ENCODE measurements around the gene PRKAG3. TPM values are rescaled to one million over a fixed set of nuclear protein-coding genes. Genes with fewer than 3 reads are reported as not detected.

Gene PRKAG3
- total RNA-seq, 1 experiment from 2014 or later: not detected

DNA sequence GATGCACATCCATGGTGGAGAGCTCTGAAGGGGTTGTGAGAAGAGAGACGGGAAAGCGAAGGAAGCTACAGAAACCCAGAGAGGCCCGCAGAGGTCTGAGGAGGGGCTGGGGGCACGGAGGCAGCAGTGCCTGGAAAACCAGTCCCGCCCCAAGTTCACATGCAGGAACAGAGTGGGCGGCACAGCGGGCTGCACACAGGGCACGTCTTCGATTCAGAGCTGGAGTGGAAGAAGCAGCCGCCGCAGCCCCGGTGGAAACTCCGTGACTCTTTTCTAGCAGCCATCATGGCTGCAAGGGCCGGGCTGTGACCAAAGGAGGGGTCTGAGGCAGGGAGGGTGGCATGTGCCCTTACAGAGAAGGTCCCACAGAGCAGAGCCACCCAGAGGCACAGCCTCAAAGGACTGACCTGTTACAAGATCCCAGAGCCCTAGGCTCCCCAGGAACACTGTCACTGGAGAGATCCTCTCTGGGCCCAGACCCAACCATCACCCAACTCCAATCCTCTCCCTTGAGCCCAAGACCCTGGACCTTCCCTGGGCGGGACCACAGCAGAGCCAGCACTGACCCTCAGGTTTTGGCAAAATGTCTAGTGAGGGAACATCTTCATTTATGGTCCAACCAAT lies 10.7 kb downstream of the PRKAG3 start:
- ChIA-PET POLR2A (ENCODE audit: unreplicated experiment) (no interaction called here), CTCF (no interaction called here)
- peaks cover 4% of the 10 kb centered on the region; the same call in 1 of the 2 replicates for H3K4me1 ChIP-seq (replicated peaks; ENCODE audit: insufficient read depth)
- H3K79me2 ChIP-seq (ENCODE audit: low read depth): no peaks in the 10 kb centered on the region
- no peaks in the 10 kb centered on the region for H3K9me3 ChIP-seq (ENCODE audit: insufficient read depth, low read depth)
- no peak overlapping the region for H3K4me3 ChIP-seq
- no peak for DNase-seq
- no peaks in the 10 kb centered on the region for H3K27me3 ChIP-seq (ENCODE audit: insufficient read depth, low read depth)
- intact Hi-C loops (cut with micrococcal nuclease; ENCODE audit: unreplicated experiment): no loop called here
- H3K27ac ChIP-seq: no peak overlapping the region
- H3K4me2 ChIP-seq: no peak overlapping the region
- no peak overlapping the region for H2AFZ ChIP-seq
- H4K20me1 ChIP-seq (ENCODE audit: insufficient read depth): no peaks in the 10 kb centered on the region
- 0 out of 2 replicates have a peak, but pooled peaks cover 2% of the 10 kb centered on the region for H3F3A ChIP-seq (ENCODE audit: insufficient read depth, low read depth)
- H3K9me2 ChIP-seq (ENCODE audit: insufficient read depth): no peaks in the 10 kb centered on the region
- BruUV-seq (replicated peaks): no TSS peak
- no peaks in the 10 kb centered on the region for H3K36me3 ChIP-seq (ENCODE audit: low read depth)
- TF ChIP-seq EZH2 (IDR thresholded peaks at IDR 0.05; ENCODE audit: low read depth): no peak
- TF ChIP-seq, protein P1, sequence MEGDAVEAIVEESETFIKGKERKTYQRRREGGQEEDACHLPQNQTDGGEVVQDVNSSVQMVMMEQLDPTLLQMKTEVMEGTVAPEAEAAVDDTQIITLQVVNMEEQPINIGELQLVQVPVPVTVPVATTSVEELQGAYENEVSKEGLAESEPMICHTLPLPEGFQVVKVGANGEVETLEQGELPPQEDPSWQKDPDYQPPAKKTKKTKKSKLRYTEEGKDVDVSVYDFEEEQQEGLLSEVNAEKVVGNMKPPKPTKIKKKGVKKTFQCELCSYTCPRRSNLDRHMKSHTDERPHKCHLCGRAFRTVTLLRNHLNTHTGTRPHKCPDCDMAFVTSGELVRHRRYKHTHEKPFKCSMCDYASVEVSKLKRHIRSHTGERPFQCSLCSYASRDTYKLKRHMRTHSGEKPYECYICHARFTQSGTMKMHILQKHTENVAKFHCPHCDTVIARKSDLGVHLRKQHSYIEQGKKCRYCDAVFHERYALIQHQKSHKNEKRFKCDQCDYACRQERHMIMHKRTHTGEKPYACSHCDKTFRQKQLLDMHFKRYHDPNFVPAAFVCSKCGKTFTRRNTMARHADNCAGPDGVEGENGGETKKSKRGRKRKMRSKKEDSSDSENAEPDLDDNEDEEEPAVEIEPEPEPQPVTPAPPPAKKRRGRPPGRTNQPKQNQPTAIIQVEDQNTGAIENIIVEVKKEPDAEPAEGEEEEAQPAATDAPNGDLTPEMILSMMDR (conservative IDR thresholded peaks at IDR 0.05): no peak

DNA sequence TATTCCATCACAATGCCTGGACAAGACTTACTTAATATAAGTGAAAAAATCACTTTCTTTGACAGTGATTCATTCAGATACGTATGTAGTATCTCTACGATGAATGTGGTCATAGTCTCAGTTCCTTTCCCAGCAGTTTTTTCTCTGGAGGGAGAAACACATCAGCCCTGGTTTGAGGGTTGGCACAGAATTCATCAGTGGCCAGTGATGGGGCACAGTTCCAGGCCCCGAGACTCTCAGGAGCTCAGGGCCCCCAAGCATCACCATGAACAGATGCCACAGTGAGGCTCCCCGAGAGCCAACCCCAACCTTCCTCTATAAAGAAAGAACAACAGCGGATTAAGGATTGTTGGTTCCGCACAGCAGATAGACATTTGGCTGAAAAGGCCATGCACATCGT lies 12.5 kb downstream of the PRKAG3 start:
- H3K4me3 ChIP-seq: no peak overlapping the region
- ChIA-PET CTCF (no interaction called here), POLR2A (ENCODE audit: unreplicated experiment) (no interaction called here)
- intact Hi-C loops (cut with micrococcal nuclease; ENCODE audit: unreplicated experiment): no loop called here
- H3K36me3 ChIP-seq (ENCODE audit: low read depth): no peaks in the 10 kb centered on the region
- H3K4me2 ChIP-seq: no peak overlapping the region
- H3K9me3 ChIP-seq (ENCODE audit: insufficient read depth, low read depth): no peaks in the 10 kb centered on the region
- peaks cover 4% of the 10 kb centered on the region; the same call in 1 of the 2 replicates for H3K4me1 ChIP-seq (replicated peaks; ENCODE audit: insufficient read depth)
- H3K79me2 ChIP-seq (ENCODE audit: low read depth): no peaks in the 10 kb centered on the region
- no peak overlapping the region for H2AFZ ChIP-seq
- H3F3A ChIP-seq (ENCODE audit: insufficient read depth, low read depth): 0 out of 2 replicates have a peak, but pooled peaks cover 2% of the 10 kb centered on the region
- no peaks in the 10 kb centered on the region for H3K9me2 ChIP-seq (ENCODE audit: insufficient read depth)
- TF ChIP-seq EZH2 (IDR thresholded peaks at IDR 0.05; ENCODE audit: low read depth): no peak
- TF ChIP-seq, protein P1 (conservative IDR thresholded peaks at IDR 0.05): no peak
- no peak overlapping the region for H3K27ac ChIP-seq
- DNase-seq: no peak
- no TSS peak for BruUV-seq (replicated peaks)
- no peaks in the 10 kb centered on the region for H4K20me1 ChIP-seq (ENCODE audit: insufficient read depth)
- no peaks in the 10 kb centered on the region for H3K27me3 ChIP-seq (ENCODE audit: insufficient read depth, low read depth)

DNA sequence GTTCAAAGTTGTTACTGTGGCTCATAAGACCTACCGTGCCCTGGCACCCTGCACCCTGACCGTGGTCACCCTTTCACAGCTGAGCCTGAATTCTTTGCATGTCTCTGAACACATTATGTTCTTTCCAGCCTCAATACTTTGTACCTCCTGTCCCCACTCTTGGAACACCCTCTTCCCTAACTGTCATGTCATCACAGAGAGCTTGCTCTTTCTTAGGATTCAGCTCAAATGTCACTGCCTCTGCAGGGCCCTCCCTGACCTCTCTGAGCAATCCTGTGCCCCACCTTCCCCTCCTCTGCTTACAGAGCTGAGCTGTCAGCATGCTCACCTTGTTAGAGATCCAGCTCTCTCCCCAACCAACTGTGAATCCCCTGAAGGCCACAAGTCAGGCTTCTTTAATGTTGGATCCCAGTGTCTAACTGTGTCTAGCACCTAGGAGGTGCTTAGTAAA lies 15.0 kb downstream of the PRKAG3 start:
- Histone ChIP-seq H3K9me2 (ENCODE audit: insufficient read depth) (no peaks in the 10 kb centered on the region), H3K4me2 (no peak overlapping the region), H3K4me3 (no peak overlapping the region), H3K4me1 (replicated peaks; ENCODE audit: insufficient read depth) (peaks cover 4% of the 10 kb centered on the region; the same call in 1 of the 2 replicates), H3K9me3 (ENCODE audit: insufficient read depth, low read depth) (no peaks in the 10 kb centered on the region), H3K79me2 (ENCODE audit: low read depth) (no peaks in the 10 kb centered on the region), H3K27me3 (ENCODE audit: insufficient read depth, low read depth) (no peaks in the 10 kb centered on the region), H3K36me3 (ENCODE audit: low read depth) (no peaks in the 10 kb centered on the region), H2AFZ (no peak overlapping the region), H3K27ac (no peak overlapping the region), H3F3A (ENCODE audit: insufficient read depth, low read depth) (0 out of 2 replicates have a peak, but pooled peaks cover 2% of the 10 kb centered on the region), H4K20me1 (ENCODE audit: insufficient read depth) (no peaks in the 10 kb centered on the region)
- intact Hi-C loops (cut with micrococcal nuclease; ENCODE audit: unreplicated experiment): no loop called here
- CTCF ChIA-PET: interaction anchor here (1.0 kb wide), 1 partner anchor 129 kb away, joined by 3 read pairs; no protein-coding TSS in a partner anchor
- no TSS peak for BruUV-seq (replicated peaks)
- POLR2A ChIA-PET (ENCODE audit: unreplicated experiment): no interaction called here
- no peak for TF ChIP-seq EZH2 (IDR thresholded peaks at IDR 0.05; ENCODE audit: low read depth)
- TF ChIP-seq, protein P1 (conservative IDR thresholded peaks at IDR 0.05): no peak
- no peak for DNase-seq
